Measurements from ENCODE around the gene KLRG1.

The KLRG1 gene

DNA sequence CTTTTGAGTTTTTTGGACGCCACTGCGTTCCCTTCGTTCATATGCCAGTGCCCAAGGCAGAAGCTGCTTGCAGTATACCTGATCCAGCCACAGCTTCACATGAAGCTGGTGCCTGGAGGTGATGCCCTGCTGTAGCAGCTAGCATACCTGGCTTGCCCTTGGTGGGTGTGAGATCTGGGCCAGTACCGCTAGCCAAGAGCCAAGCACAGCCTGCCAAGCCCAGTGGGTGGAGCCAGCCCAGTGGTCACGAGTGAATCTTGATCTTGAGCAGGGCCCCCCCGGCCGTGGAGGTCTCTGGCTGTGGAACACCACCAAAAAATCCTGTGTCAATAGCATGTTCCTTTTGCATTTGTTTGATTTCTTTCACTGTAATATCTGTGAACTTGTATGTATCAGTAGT, 32.6 kb upstream of the KLRG1 start:
- H3K36me3 ChIP-seq (ENCODE audit: insufficient read depth, low read length) = peaks cover 25% of the 10 kb centered on the region
- DNase-seq (no peak), ATAC-seq (ENCODE audit: insufficient read depth, low read depth) (no peak)
- no peak overlapping the region for H3K4me3 ChIP-seq (ENCODE audit: low read depth in 1 of 2, low read length in 2 of 2)
- no peak overlapping the region for H3K4me2 ChIP-seq (ENCODE audit: insufficient read depth, low read length)
- H4K20me1 ChIP-seq (ENCODE audit: insufficient read depth, low read length) = no peaks in the 10 kb centered on the region
- H3K79me2 ChIP-seq (ENCODE audit: insufficient read depth, low read length) = no peaks in the 10 kb centered on the region
- no peak for TF ChIP-seq EZH2 (IDR thresholded peaks at IDR 0.05; ENCODE audit: borderline replicate concordance, low read depth, low read length, severe bottlenecking)
- TF ChIP-seq, protein P1, sequence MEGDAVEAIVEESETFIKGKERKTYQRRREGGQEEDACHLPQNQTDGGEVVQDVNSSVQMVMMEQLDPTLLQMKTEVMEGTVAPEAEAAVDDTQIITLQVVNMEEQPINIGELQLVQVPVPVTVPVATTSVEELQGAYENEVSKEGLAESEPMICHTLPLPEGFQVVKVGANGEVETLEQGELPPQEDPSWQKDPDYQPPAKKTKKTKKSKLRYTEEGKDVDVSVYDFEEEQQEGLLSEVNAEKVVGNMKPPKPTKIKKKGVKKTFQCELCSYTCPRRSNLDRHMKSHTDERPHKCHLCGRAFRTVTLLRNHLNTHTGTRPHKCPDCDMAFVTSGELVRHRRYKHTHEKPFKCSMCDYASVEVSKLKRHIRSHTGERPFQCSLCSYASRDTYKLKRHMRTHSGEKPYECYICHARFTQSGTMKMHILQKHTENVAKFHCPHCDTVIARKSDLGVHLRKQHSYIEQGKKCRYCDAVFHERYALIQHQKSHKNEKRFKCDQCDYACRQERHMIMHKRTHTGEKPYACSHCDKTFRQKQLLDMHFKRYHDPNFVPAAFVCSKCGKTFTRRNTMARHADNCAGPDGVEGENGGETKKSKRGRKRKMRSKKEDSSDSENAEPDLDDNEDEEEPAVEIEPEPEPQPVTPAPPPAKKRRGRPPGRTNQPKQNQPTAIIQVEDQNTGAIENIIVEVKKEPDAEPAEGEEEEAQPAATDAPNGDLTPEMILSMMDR (IDR thresholded peaks at IDR 0.05; ENCODE audit: borderline replicate concordance, extremely low read depth, low read length, poor library complexity, severe bottlenecking) = no peak
- H3K27me3 ChIP-seq (ENCODE audit: insufficient read depth, low read length, poor library complexity) = no peaks in the 10 kb centered on the region
- no peak overlapping the region for H3K9ac ChIP-seq (ENCODE audit: low read depth, low read length)
- H3K9me3 ChIP-seq (ENCODE audit: insufficient read depth, low read length, severe bottlenecking) = peaks cover 24% of the 10 kb centered on the region
- H2AFZ ChIP-seq (ENCODE audit: low read depth, low read length) = no peak overlapping the region
- peaks cover under 1% of the 10 kb centered on the region; the same call in 1 of the 2 replicates for H3K4me1 ChIP-seq (ENCODE audit: insufficient read depth, low read length)
- H3K27ac ChIP-seq (ENCODE audit: low read length) = no peak overlapping the region

DNA sequence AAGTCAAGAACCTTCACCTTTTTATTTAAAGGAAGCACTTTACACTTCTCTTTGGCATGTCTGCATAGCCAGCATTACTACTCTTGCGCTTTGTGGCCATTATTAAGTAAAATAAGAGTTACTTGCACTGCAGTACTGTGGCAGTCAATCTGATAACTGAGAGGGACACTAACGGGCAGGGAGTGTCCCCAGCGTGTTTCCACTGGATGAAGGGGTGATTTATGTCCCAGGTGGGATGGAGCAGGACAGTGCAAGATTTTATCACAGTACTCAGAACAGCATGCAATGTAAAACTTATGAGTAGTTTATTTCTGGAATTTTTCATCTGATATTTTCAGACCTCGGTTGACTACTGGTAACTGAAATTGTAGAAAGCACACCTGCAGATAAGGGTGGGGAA, 31.8 kb upstream of the KLRG1 start:
- Histone ChIP-seq H3K27ac (ENCODE audit: low read length) (no peak overlapping the region), H4K20me1 (ENCODE audit: insufficient read depth, low read length) (no peaks in the 10 kb centered on the region), H3K4me2 (ENCODE audit: insufficient read depth, low read length) (no peak overlapping the region), H3K9ac (ENCODE audit: low read depth, low read length) (no peak overlapping the region), H2AFZ (ENCODE audit: low read depth, low read length) (no peak overlapping the region), H3K79me2 (ENCODE audit: insufficient read depth, low read length) (no peaks in the 10 kb centered on the region), H3K36me3 (ENCODE audit: insufficient read depth, low read length) (peaks cover 23% of the 10 kb centered on the region), H3K4me1 (ENCODE audit: insufficient read depth, low read length) (no peaks in the 10 kb centered on the region), H3K27me3 (ENCODE audit: insufficient read depth, low read length, poor library complexity) (no peaks in the 10 kb centered on the region), H3K9me3 (ENCODE audit: insufficient read depth, low read length, severe bottlenecking) (peaks cover 24% of the 10 kb centered on the region), H3K4me3 (ENCODE audit: low read depth in 1 of 2, low read length in 2 of 2) (no peak overlapping the region)
- DNase-seq (no peak), ATAC-seq (ENCODE audit: insufficient read depth, low read depth) (no peak)
- no peak for TF ChIP-seq EZH2 (IDR thresholded peaks at IDR 0.05; ENCODE audit: borderline replicate concordance, low read depth, low read length, severe bottlenecking)
- TF ChIP-seq, protein P1 (IDR thresholded peaks at IDR 0.05; ENCODE audit: borderline replicate concordance, extremely low read depth, low read length, poor library complexity, severe bottlenecking) = no peak

DNA sequence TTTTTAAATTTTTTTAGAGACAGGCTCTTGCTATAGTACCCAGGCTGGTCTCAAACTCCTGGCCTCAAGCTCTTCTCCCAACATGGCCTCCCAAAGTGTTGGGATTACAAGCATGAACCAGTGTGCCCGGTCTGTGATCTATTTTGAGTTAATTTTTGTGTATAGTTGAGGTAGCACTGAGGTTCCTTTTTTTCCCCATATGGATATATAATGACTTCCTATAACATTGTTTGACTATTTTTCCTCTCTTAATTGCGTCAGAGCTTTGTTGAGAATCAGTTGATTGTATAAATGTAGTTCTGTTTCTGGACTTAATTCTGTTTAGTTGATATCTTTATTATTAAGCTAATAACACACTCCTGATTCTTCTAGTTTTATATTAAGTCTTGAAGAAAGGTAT, 31.3 kb upstream of the KLRG1 start:
- TF ChIP-seq, protein P1 (IDR thresholded peaks at IDR 0.05; ENCODE audit: borderline replicate concordance, extremely low read depth, low read length, poor library complexity, severe bottlenecking) = no peak
- TF ChIP-seq EZH2 (IDR thresholded peaks at IDR 0.05; ENCODE audit: borderline replicate concordance, low read depth, low read length, severe bottlenecking) = no peak
- H4K20me1 ChIP-seq (ENCODE audit: insufficient read depth, low read length) = no peaks in the 10 kb centered on the region
- H3K36me3 ChIP-seq (ENCODE audit: insufficient read depth, low read length) = peaks cover 18% of the 10 kb centered on the region
- H3K9ac ChIP-seq (ENCODE audit: low read depth, low read length) = no peak overlapping the region
- H3K9me3 ChIP-seq (ENCODE audit: insufficient read depth, low read length, severe bottlenecking) = peaks cover 19% of the 10 kb centered on the region
- DNase-seq = no peak
- no peak overlapping the region for H3K27ac ChIP-seq (ENCODE audit: low read length)
- H3K4me2 ChIP-seq (ENCODE audit: insufficient read depth, low read length) = no peak overlapping the region
- H3K4me3 ChIP-seq (ENCODE audit: low read depth in 1 of 2, low read length in 2 of 2) = no peak overlapping the region
- H3K79me2 ChIP-seq (ENCODE audit: insufficient read depth, low read length) = no peaks in the 10 kb centered on the region
- no peaks in the 10 kb centered on the region for H3K27me3 ChIP-seq (ENCODE audit: insufficient read depth, low read length, poor library complexity)
- ATAC-seq (ENCODE audit: insufficient read depth, low read depth) = no peak
- no peaks in the 10 kb centered on the region for H3K4me1 ChIP-seq (ENCODE audit: insufficient read depth, low read length)
- H2AFZ ChIP-seq (ENCODE audit: low read depth, low read length) = no peak overlapping the region

DNA sequence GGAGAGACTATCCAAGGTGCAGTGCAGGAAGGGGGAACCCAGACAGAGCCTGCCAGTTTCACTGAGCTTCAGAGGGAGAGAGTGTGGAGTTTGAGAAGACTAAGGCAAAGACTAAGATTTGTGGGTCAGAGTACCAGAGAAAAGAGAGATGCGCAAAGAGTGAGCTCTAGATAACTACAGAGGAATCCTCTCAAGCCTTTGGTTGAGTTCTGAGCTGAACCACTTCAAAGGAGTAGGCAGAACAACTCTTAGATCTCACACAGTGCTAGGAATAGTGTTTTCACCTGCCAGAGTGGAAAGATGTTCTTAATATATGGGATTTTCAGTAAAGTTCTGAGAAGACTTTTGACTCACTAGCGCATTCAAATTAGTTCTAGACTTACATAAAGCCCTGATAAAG, 29.2 kb upstream of the KLRG1 start:
- DNase-seq = no peak
- H3K4me2 ChIP-seq (ENCODE audit: insufficient read depth, low read length) = no peak overlapping the region
- H3K36me3 ChIP-seq (ENCODE audit: insufficient read depth, low read length) = peaks cover 10% of the 10 kb centered on the region
- no peak overlapping the region for H3K4me3 ChIP-seq (ENCODE audit: low read depth in 1 of 2, low read length in 2 of 2)
- no peak overlapping the region for H3K9ac ChIP-seq (ENCODE audit: low read depth, low read length)
- TF ChIP-seq, protein P1 (IDR thresholded peaks at IDR 0.05; ENCODE audit: borderline replicate concordance, extremely low read depth, low read length, poor library complexity, severe bottlenecking) = no peak
- no peak for TF ChIP-seq EZH2 (IDR thresholded peaks at IDR 0.05; ENCODE audit: borderline replicate concordance, low read depth, low read length, severe bottlenecking)
- H3K79me2 ChIP-seq (ENCODE audit: insufficient read depth, low read length) = no peaks in the 10 kb centered on the region
- no peak overlapping the region for H2AFZ ChIP-seq (ENCODE audit: low read depth, low read length)
- peak; percentile 87 for ATAC-seq (ENCODE audit: insufficient read depth, low read depth)
- no peaks in the 10 kb centered on the region for H4K20me1 ChIP-seq (ENCODE audit: insufficient read depth, low read length)
- H3K27me3 ChIP-seq (ENCODE audit: insufficient read depth, low read length, poor library complexity) = no peaks in the 10 kb centered on the region
- peaks cover 8% of the 10 kb centered on the region for H3K9me3 ChIP-seq (ENCODE audit: insufficient read depth, low read length, severe bottlenecking)
- H3K27ac ChIP-seq (ENCODE audit: low read length) = no peak overlapping the region
- no peaks in the 10 kb centered on the region for H3K4me1 ChIP-seq (ENCODE audit: insufficient read depth, low read length)

Data from DND-41 (cell line).